ENCODE data around the gene CUX1. TPM values are rescaled to one million over a fixed set of nuclear protein-coding genes. Genes with fewer than 3 reads are reported as not detected.
"Not testable (repeated sequence)": the region's sequence is repeated elsewhere in the genome, so short reads cannot be mapped to it uniquely, and the experiment has no call there.

The CUX1 gene
- polyA plus RNA-seq, 3 donors, result 80.1 to 95.7 (median 93.4) TPM

DNA sequence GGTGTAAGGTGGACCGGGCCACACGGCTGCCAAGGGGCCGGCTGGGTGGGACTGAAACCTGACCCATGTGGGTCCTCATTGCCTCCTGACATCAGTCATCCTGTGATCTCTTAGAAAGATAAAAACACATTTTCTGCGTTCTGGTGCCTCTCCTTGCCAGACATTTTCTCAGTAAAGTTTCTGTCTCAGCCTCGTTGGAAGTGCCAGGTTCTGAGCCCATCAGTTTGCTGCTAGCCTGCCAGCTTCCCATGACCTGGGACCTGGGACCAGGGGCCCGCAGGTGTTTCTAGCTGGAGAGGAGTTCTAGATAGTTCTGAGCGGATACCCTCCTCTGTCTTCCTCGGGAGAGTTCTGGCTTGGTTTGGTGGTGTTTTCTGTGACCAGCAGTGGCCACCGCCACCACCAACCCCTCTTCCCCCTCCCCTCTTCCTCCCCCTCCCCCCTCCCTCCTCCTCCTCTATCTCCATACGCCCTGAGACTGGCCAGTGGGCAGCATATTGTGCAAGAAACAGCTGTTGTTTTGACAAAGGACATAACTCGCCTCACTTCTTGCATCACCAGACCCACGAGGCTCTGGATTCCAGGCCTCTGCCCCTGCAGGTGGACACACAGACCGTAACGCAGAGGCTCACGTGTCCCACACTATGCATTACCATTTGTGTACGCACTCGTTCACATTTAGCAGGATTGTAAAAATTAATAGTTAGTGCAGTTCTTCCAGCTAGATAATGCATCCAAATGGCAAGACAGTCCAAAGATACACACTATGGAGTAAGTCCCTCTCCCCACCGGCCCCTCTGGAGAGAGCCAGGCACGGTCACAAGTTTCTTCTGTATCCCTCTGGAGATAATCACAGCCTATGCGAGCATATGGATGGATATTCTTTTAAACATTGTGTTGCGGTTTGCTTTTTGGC is 94.6 kb downstream of the CUX1 start:
- peak; percentile 42 for DNase-seq

DNA sequence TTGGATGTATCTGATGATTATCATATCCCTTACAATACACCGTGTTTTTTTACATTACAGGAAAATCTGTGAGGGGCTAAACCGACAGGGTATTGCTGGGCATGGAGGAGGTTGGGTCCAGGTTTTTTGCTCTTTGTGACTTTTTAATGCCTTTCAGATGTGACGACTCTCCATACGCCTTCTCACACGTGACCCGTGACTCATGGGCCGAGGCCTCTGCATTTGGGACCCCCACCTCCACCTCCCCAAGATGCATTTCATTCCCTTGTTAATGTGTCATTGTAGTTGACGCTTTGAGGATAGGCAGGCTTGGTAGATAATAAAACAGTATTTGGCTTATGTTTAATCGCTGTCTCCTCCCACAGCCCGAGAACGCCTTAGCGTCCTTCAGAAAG is 95.3 kb downstream of the CUX1 start:
- DNase-seq, result no peak

DNA sequence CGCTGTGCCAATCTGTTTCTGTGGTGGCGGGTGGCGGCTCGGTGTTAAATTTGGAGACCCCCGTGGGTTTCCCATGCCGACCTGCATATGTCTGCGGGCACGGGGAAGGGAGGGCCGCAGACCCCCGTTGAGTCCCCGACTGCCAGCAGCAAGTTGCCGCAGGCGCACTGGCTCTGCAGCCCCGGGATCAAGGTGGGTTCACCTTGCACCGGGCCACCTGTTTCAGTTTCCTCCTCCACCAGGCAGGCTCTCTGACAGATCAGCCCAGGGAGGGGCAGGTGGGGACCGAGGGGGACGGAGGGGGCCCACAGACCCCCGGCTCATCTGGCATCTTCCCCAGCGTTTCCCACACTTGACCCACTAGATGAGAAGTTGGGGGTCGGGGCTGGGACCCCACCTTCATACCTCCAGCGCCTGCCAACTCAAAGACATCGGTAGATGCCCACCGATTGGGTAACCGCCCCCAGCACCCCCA is 95.9 kb downstream of the CUX1 start:
- no peak for DNase-seq

DNA sequence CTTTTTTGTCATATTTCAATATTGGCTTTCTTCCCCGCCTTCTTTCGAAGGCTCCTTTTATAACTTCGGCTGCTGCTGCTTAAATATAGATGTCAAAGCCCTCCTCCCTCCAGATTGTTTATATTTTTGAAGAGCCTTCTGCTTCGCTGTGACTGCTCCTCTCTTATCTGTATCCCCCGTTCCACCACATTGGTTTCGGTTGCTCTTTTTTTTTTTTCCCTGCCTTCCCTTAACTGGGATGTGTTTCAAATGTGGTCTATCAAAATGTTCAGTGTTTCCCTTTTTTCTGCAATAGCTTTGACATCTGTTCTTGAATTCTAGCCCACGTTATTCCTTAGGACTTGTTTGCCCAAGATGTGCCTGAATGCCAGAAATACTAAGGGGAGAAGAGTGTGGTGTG is 96.4 kb downstream of the CUX1 start:
- no peak for DNase-seq

DNA sequence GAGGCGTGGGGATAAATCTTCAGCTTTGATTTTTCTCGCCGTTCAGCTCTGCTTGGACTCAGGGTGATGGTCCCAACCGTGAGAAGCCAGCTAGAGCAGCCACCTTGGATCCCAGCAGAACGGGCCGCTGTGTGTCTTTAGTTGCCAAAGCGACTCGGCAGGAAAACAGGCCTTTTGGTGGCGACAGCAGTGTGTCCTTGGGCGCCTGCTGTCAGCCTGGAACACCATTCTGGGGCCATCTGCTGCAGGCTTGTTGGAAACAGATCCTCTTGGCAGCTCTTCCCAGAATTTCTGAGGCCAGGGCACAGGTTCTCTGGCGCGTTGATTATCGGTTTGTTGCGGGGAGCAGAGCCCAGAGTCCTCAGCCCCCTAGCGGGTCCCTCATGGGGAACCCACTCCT is 97.6 kb downstream of the CUX1 start:
- no peak for DNase-seq

DNA sequence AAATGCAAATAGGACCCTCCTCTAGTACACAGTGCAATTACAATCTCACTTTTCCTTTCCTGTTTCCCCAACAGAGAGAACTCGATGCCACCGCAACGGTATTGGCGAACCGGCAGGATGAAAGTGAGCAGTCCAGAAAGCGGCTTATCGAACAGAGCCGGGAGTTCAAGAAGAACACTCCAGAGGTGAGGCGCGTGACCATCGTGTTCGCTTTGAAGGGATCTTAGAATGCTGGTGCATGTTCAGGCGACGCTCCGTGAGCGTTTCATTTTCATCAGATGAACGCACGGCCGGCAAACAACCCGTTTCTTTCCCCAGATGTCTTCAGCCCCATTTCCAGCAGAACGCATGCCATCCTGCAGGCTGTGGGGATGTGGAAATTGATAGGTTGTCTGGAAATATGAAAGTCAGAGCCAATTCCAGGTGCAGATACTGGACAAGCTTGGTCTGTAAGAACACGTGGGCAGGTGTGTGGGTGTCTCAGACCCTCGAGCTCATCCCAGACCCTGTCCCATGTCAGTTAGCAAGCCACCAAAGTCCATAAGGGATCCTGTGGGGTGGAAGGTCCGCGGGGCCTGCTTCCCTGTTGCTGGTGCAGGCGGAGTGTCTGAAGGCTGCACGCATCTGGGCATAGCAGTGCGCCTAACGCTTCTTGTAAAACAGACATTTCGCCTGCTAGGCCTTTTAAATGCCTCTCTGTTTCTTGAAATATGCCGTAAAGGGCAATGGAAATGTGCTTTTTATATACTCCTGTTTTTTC is 98.8 kb downstream of the CUX1 start:
- DNase-seq, result no peak

DNA sequence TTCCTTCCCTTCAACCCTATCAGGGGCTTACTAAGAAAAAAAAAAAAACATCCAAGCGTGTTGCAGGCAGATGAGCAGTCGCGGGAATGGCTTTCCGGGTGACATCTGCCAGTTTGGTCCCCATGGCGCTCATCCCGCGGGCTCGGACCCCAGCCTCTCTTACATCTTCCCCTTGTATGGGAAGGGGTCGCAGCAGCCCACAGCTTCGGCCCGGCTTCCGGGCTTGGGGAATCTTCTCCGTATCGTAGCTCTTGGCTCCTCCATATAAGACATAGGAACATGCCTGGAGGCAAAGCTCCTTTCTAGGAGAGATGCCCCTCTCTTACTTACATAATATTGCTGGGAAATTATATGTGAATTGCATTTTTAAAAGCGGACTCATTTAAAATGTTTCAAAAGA is 99.5 kb downstream of the CUX1 start:
- no peak for DNase-seq

DNA sequence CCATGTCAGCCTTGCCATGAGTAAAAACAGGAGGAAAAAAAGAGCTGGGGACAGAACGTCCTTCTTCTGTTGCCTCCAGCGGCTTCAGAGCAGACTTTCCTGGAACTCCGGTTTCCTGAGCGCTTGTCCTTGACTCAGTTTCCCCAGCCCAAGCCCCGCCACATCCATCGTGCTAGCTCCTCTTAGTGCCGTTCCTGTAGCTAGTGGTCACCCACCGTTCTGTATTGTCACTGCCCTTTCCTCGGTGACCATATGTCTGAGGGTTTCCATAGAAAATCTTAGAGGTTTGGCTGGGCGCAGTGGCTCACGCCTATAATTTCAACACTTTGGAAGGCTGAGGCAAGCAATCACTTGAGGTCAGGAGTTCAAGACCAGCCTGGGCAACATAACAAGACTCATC is 100.1 kb downstream of the CUX1 start:
- no peak for DNase-seq

DNA sequence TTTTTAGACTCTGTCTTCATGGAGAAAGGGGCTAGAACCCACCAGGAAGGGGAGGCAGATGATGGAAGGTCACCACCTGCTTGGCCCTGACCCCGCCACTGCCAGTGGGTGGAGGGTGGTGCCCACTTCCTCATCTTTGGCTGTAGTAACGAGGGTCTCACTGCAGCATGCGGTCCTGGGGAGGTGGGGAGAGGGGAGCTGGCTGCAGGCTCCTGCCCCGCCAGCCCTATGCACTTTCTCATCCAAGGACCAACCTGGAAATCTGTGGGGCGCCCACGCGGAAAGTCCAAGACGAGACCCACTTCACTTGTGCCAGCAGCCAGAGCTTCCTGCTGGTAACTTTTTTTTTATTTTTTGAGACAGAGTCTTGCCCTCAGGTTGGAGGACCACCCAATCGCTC is 101.0 kb downstream of the CUX1 start:
- DNase-seq, result no peak

DNA sequence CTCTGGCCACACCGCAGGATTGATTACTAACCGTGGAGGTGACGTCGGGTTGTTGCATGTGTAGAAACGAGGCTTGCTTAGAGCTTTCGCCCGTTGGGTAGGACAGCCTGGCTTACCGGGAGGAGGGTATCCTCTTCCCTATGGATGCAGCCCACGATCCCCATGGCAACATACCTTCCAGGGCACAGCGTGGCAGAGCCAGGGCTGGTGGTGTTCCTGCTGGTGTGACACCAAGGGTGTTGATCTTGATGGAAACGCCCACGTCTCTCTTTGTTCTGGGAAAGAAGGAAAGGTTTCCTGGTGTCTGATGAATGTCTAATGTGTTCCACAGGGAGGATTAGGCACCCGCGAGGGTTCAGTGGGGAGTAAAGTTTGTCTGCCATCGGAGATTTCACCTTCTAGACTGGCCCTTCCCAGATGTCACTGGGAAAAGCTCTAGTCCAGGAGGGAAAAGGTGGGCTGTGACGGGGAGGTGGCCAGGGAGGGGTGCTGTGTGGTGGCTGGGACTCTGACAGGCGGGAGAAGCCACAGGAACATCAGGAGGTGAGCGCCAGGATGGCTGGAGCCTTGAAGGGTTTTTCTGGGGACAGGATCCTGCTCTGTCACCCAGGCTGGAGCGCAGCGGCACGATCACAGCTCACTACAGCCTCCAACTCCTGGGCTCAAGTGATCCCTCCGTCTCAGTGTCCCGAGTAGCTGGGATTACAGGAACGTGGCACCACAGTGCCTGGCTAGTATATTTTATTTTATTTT is 102.1 kb downstream of the CUX1 start:
- no peak for DNase-seq

DNA sequence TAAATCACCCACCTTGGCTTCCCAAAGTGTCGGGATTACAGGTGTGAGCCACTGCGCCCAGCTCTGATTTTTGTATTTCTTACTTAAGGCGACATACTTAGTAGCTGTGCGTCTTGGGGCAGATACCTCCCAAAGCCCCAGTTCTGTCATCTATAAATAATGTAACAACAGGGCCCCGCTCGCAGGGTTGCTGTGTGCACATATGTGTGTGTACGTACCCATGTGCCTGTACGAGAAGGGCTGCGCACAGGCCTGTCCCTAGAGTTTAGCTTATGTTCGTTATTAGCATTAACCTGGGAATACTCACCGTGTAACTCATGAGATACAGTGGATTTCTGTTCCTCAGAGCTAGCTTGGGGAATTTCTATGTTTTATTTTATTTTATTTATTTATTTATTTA is 103.6 kb downstream of the CUX1 start:
- DNase-seq, result no peak

DNA sequence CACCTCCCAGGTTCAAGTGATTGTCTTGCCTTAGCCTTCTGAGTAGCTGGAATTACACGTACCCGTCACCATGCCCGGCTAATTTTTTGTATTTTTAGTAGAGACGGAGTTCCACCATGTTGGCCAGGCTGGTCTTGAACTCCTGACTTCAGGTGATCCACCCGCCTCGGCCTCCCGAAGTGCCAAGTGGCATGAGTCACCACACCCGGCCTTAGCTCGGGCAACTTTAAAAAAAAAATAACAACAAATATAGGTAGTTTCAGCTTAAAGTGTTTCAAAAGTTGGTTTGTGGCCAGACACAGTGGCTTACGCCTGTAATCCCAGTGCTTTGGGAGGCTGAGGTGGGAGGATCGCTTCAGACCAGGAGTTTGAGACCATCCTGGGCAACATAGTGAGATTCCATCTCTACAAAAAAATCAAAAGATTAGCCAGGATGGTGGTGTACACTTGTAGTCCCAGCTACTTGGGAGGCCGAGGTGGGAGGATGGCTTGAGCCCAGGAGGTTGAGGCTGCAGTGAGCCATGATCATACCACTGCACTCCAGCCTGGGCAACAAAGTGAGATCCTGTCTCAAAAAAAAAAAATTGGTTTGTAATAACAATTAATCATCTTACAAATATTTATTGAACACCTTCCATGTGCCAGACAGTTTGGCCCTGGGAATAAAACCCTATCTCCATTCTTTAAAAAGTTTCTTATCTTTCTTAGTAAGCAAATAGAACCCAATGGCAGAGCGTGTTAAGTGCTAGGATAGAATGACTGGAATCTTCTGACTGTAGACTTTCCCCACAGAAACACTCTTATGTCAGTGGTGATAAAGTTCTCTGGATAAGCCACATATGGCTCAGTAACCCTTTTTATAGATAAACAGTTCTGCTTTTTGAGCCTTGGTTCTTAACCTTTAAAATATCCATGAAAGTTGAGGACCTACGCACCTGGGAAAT is 104.4 kb downstream of the CUX1 start:
- not testable (repeated sequence) for DNase-seq

DNA sequence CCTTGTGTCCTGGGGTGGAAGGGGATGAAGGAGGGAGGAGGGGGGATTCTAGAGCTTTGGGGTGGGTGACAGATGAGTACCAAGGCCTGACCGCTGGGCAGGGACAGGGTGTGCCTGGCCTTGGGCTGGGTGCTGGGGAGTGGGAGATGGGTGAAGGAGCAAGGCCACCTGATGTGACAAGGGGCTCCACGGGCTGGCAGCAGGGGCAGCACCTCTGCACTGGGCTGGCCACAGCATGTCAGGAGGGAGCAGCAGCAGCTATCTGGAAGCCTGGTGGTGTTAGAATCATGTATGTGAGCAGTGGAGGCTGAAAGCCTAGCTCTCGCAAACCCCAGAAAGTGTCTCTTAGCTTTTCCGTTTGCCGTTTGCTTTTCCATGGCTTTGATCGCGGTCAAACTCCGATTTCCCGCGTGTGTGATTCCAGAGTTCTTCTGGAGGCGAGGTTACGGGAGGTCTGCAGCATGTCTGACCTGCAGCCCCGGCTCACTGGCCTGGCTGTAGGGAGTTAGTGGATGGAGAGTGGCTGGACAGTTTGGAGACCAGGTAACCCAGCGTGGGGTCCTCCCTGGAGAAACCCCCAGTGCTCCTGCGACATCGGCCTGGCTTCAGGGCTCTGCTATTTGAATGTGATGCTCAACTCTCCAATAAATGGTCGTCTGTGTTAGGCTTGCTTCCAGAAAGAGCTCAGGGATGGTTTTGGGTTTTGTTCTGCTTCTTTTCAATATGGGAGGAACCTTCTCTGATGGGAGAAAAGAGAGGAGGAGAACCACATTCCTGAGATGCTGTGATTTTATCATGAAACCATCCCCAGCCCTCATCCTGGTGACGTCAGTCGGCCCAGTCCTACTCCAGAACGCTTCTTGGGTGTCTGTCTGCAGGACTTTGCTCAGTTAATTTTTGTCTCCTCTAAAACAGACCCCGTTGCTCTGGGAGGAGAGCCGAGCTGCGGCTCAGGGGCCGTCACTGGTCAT is 105.5 kb downstream of the CUX1 start:
- no peak for DNase-seq

DNA sequence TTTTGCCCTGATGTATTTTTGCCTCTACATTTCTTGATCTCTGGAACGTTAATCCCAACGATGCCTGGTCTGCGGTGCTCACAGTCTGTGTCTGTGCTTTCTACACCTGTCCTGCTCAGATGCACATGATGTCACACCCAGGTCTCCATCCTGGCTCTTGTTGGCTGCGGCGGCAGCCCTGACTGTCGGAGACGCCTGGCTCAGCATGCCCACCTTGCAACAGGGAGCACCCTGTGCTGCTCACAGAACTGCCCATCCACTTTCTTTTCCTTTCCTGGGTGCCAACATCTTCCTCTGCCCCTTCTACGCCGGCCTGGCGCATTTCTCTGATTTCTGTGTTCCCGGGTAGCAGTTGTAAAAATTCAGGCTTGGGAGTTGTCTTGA is 106.2 kb downstream of the CUX1 start:
- no peak for DNase-seq

DNA sequence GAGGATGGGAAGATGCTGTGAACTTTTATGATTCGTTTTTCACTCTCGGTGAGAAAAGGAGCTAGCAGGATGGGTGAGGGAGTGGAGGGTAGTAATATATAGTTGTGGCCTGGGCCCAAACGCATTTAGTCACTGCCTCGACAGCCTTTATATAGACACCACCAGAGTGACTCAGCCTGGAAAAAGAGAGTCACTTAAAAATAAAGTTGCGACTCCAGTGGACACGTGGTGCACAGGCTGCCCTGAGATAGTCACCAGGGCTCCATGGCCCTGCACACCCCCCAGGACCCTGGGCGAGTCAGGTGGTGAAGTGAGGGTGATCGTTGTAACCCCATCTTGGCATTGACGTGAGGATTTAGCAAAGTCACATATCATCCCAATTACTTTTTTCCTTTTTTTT is 106.7 kb downstream of the CUX1 start:
- DNase-seq, result no peak

DNA sequence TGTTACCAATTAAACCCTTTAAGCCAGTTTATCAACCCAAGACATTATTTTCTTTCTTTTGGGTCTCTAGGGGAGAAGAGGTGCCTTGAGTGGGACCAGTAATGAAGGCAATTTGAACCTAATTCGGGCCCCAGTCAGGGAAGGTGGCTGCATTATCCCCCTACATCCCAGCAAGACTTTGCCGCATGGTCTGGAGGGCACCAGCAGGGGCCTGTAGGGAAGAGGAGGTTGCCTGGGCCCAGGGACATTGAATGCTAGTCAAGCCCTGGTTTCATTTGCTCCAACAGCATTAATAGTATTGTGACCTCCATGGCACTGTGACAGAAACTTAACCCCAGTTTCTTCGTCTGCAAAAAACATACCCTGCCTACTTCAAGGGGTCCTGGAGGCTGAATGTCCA is 108.8 kb downstream of the CUX1 start:
- no peak for DNase-seq

DNA sequence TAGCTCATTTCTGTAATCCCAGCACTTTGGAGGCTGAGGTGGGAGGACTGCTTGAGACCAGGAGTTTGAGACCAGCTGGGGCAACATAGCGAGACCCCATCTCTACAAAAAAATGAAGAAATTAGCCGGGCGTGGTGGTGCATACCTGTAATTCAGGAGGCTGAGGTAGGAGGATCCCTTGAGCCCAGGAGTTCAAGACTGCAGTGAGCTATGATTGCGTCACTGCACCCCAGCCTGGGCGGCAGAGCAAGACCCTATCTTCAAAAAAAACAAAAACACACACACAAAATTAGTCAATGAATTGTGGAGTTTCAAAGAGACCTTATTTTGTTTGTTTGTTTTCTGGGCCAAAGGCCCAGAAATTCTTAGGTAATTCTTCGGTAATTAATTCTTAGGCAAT is 110.0 kb downstream of the CUX1 start:
- DNase-seq, result no peak

DNA sequence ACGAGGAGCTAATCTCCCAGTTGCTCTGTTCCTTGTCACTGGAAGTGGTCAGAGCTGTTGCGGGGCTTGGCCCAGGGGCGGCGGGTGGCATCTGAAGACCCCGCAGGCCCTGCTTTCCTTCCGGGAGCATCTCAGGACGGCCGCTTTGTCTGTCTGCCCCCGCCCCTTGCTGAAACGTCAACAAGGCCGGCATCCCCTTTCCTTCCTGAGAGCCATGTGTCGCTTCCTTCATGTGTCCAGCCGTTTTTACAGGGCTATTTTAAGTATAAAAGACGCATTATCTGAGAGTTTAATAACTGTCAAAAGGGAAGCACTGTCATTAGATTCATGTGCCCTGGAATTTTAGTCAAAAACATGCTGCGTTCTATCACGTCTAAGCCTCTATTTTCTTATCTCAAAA is 110.4 kb downstream of the CUX1 start:
- DNase-seq, result no peak

DNA sequence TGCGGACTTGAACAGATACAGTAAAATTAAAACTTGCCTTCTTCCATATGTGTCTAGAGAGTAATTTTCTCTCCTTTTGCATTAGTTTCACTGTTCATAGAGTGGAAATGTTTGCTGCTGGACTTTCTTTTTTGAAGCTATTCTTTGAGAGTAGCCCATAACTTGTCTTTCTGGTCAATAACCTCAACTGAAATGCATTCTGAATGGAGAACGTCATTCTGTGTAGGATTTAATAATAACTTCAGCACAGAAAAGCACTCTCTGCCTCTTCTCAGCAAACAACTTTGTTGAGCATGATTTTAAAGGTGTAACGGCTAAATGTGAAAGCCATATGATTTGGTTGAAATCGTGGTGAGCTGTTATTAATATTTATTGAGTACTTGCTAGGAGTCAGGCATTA is 111.8 kb downstream of the CUX1 start:
- no peak for DNase-seq

DNA sequence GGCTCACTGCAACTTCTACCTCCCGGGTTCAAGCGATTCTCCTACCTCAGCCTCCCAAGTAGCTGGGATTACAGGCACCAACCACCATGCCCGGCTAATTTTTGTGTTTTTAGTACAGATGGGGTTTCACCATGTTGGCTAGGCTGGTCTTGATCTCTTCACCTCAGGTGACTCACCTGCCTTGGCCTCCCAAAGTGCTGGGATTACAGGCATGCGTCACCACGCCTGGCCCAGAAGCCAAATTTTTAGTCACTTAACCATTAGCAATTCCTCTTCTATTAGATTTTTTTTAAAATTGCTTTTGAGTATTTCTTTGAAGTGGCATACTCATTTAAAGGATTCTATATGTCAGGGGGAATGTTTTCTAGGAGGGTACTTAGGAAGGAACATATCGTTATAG is 112.5 kb downstream of the CUX1 start:
- not testable (repeated sequence) for DNase-seq

Measured in renal pelvis (tissue), 4 donors.